Activated gamma-delta T cell treated with Interleukin-2 at 50 U/mL for 16 hours (primary cell): ENCODE data around the gene ATRX.
"Not testable (repeated sequence)": the region's sequence is repeated elsewhere in the genome, so short reads cannot be mapped to it uniquely, and the experiment has no call there.

Source experiments
- DNase-seq: peaks from one replicate; pipeline ENCODE4 v3.0.0-alpha.2; 2020

Gene ATRX

DNA sequence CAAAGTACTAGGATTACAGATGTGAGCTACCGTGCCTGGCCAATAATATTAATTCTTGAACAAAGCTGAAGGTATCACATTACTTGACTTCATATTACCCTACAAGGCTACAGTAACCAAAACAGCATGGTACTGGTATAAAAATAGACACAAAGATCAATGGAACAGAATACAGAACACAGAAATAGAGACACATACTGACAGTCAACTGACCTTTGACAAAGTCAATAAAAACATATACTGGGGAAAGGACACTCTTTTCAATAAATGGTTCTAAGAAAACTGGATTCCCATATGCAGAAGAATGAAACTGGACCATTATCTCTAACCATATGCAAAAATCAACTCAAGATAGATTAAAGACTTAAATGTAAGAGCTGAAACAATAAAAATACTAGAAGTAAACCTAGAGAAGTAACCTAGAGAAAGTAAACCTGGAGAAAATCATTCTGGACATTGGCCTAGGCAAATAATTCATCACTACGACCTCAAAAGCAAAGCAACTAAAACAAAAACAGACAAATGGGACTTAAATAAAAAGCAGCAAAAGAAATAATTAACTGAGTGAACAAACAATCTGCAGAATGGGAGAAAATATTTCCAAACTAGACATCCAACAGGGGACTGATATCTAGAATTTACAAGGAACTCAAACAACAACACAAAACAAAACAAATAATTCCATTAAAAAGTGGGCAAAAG lies 182.2 kb downstream of the ATRX start:
- no peak for DNase-seq

DNA sequence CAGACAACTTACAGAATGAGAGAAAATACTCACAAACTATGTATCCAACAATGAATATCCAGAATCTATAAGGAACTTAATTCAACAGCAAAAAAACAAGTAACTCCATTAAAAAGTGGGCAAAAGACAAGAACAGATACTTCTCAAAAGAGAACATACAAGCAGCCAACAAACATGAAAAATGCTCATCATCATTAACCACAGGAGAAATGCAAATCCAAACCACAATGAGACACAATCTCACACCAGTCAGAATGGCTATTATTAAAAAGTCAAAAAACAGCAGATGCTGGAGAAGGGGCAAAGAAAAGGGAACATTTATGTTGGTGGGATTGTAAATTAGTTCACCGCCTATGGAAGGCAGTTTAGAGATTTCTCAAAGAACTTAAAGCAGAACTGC lies 188.5 kb downstream of the ATRX start:
- DNase-seq = no peak

DNA sequence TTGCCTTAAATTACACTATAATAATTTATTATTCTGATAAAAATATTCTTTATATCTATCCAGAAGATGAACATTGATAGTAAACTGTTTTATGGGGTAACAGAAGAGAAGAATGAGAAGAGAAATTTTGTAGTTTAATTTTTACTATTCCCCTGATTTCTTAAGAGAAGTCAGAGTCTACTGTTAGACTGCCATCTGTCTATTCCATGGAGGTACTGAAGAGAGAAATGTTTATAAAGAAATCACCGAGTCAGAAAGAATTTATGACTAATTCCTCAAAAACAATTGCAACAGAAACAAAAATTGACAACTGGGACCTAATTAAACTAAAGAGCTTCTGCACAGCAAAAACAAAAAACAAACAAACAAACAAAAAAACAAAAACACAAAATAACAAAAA lies 188.9 kb downstream of the ATRX start:
- DNase-seq = no peak

DNA sequence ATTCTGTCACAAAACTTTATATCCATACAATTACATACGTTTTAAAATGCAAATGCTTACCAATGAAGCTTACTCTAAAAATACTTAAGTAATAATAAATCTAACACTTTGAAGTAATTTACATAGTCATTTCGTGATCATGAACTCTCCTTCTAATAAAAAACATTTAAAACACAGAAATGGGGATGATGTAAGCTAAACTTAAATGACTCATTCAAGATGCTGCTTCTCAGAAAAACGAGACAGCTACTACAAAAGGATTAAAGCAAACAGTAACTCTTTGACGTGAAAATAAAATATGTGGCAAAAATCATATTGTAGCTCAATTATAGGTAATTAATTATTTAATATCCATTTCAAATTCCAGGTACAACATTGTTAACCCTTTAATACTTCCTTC lies 190.2 kb downstream of the ATRX start:
- no peak for DNase-seq

DNA sequence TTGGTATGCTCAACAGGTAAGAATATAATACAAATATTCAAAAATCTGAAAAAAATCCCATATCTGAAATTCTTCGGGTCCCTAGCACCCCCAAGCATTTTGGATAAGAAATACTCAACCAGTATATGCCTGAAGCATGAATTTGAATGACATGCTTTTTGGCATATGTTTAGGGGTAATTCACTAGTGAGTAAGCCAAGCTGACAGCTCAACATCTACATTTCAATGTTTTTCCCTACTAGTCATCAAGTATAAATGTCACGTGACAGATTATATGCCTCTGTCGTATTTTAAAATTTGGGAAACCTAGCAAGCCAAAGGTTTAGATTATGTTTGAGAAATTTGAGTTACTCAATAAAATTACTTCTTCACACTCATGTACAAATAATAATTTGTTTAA lies 213.7 kb downstream of the ATRX start:
- no peak for DNase-seq

DNA sequence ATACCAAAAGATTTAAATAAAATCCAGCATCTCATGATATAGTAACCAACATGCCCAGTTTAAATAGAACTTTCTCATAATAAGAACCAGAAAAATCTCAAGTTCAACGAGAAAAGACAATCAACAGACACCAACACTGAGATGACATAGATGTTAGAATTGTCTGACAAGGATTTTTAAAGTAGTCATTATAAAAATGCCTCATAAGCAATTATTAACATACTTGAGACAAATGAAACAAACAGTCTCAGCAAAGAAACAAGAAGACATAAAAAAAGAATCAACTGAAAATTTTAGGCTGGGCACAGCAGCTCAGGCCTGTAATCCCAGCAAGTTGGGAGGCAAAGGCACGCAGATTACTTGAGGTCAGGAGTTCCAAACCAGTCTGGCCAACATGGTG lies 220.7 kb downstream of the ATRX start:
- DNase-seq = no peak

DNA sequence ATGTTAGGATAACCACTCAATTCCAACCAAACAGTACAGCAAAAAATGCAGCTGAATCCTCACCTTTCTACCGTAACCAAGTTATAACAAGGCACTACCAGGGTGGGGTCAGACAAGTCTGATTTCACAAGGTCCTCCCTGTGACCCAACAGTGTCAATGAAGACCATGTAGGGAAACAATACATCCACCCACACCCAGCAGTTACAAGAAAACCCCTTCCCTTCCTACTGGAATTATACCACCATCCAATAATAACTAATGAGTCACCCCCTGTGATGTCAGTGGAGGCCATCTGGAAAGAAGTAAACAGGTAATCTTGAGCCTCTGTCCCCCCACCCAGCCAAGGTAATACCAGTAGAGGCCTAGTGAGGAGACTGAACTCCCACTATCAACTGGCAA lies 221.2 kb downstream of the ATRX start:
- DNase-seq = no peak

DNA sequence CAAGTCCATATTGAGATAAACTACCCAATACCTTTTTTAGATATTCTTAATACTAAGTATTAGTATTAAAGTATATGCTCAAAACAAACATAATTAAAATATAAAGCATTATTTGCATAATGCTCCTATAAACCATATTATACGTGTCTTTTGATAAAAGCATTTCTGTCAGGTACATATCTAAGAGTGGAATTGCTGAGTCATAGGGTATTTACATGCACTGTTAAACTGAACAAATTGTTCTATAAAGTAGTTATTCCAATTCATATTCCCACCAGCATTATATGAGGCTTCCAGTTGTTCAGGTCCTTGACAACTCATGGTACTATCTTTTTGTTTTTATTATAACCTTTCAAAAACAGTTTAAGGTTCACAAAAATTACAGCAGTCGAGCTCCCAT lies 224.6 kb downstream of the ATRX start:
- no peak for DNase-seq

DNA sequence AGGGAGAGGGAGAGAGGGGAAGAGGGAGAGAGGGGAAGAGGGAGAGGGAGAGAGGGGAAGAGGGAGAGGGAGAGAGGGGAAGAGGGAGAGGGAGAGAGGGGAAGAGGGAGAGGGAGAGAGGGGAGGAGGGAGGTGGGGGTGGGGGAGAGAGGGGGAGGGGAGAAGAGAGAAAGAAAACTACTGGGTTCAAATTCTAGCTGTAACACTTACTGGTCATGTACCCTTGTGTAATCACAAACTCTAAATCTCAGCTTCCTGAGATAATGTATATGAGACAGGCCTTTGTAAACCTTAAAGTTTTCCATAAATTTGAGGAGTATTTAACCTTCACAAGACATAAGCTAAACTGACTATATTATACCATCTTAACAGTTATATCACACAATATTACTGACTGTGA lies 229.7 kb downstream of the ATRX start:
- no peak for DNase-seq

DNA sequence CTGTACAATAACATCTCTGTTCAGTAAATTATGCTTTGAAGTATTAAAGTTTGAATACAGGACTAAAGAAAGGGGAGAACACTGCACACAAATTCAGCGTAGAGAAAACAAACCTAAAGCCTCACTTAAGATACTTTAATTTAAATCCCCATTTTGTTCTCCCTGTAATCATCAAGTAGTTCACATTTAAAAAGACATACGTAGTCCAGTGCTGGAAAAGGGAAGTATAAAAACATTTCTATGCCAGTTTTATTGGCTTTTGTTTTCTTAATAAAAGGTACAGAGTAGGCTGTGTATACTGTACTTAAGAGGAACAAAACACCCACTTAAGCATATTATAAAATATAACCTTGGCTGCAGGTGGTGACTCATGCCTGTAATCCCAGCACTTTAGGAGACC lies 237.3 kb downstream of the ATRX start:
- no peak for DNase-seq

DNA sequence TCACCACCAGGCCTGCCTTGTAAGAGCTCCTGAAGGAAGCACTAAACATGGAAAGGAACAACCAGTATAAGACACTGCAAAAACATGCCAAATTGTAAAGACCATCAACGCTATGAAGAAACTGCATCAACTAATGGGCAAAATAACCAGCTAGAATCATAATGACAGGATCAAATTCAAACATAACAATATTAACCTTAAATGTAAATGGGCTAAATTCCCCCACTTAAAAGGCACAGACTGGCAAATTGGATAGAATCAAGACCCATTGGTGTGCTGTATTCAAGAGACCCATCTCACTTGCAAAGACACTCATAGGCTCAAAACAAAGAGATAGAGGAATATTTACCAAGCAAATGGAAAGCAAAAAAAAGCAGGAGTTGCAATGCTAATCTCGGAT lies 246.2 kb downstream of the ATRX start:
- DNase-seq = not testable (repeated sequence)

DNA sequence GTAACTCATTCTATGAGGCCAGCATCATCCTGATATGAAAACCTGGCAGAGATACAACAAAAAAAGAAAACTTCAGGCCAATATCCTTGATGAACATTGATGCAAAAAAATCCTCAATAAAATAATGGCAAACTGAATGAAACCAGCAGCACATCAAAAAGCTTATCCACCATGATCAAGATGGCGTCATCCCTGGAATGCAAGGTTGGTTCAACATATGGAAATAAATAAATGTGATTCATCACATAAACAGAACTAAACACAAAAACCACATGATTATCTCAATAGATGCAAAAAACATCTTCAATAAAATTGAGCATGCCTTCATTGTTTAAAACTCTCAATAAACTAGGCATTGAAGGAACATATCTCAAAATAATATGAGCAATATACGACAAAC lies 254.8 kb downstream of the ATRX start:
- not testable (repeated sequence) for DNase-seq

DNA sequence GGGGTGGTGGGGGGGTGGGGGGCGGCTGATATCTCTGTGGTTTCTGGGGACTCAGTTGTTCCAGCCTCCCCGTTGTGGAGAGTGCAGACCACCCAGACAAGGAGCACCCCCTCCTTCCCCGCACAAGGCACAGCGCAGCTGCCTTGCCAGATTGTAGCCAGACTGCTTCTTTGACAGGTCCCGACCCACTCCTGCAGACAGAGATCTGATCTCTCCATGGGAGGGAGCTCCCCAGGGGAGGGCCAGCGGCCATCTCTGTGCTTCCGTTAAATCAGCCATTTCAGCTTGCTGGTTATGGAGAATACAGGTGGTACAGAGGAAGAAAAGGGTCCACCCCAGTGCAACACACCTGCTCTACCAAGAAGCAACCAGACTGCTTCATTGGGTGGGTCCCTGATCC lies 258.0 kb downstream of the ATRX start:
- DNase-seq = no peak

DNA sequence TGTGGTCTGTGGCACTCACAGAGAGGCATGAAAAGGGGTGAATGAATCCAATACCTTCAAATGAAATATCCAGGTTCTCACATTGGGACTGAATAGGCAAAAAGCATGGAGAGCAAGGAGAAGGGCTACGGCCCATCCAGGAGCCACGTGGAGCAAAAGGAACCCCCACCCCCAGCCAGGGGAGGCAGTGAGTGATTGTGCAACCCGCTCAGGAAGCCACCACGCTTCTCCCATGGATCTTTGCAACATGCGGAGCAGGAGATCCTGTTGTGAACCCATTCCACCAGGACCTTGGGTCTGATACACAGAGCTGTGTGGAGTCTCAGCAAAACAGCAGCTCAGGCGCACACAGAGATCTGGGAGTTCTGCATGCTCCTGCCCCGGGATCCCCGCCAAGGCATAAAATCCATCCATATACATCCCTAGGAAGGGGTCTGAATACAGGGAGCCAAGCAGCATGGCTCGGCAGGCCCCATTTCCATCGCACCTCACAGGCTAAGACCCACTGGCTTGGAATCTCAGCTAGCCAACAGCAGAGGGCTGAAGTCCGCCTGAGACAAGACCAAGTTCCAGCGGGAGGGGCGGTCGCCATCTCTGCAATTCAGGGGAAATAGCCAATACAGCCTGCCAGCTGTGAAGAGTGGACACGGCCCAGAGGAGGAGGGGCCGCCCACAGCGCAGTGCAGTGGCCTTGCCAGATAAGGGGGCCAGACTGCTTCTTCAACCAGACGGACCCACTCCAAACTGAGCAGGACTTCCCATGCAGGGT lies 258.6 kb downstream of the ATRX start:
- no peak for DNase-seq

DNA sequence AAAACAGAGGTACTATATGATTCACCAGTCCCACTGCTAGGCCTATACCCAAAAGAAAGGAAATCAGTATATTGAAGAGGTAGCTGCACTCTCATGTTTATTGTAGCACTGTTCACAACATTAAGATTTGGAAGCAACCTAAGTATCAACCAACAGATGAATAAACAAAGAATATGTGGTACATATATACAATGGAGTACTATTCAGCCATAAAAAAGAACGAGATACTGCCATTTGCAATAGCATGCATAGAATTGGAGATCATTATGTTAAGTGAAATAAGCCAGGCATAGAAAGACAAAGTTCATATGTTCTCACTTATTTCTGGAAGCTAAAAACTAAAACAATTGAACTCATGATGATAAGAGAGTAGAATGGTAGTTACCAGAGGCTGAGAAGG lies 266.3 kb downstream of the ATRX start:
- DNase-seq = no peak

DNA sequence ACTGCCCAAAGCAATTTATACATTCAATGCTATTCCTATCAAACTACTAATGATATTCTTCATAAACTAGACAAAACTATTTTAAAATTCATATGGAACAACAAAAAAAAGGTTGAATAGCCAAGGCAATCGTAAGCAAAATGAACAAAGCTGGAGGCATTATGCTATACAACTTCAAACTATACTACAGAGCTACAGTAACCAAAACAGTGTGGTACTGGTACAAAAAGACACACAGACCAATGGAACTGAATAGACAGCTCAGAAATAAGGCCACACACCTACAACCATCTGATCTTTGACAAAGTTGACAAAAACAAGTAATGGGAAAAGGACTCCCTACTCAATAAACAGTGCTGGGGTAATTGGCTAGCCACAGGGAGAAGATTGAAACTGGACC lies 271.8 kb downstream of the ATRX start:
- no peak for DNase-seq

DNA sequence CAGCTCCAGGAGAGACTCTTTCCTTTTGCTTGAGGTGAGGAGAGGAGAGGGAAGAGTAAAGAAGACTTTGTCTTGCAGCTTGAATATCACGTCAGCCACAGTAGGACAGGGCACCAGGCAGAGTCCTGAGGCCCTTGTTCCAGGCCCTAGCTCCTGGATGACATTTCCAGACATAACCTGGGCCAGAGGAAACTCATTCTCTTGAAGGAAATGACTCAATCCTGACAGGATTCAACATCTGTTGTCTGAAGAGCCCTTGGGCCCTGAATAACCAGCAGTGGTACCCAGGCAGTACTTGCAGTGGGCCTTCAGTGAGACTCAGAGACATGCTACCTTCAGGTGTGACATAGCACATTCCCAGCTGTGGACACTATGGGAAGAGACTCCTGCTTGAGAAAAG lies 276.0 kb downstream of the ATRX start:
- no peak for DNase-seq

DNA sequence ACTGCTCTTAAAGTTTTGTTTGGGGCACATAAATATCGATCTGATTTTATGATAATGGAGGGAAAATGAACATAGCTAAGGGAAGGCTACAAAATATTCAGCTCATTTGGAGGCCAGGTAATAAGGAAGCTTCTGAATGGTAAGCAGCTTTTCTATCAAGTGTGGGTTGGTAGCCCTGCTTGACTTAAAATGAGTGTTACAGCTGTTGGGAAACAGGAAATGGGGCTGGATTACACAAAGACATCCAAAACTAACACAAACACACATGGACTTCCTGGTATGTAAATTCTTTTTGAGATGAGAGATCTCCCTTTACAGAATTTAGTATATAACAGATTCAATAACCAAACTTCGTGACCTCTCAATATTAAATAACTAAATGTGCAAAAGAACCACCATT lies 280.8 kb downstream of the ATRX start:
- DNase-seq = no peak

DNA sequence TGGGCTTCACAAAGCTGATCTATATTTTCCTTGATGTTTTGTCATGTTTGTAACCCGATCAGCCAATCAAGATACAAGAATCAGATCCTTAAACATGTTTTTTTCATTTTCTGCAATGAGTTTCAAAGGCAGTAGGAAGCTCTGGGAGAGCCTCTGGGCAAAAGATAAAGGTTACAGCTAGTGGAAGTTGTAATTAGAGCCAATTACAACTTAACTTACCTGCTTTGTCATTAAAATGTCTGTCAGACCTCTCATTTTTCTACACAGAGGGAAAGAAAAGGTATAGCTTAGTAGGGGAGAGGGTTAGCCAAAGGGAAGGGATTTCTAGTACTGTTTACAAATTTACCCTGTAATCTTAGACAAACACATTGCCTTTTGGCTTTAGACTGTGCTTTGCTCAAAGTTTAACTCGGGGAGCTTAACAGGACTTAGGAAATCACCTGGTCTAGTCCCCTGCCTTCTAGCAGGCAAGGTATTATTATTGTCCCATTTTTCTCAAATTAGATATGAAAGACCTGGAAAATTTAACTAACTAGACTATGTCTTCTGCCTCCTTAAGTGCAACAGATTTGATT lies 283.0 kb downstream of the ATRX start:
- no peak for DNase-seq

DNA sequence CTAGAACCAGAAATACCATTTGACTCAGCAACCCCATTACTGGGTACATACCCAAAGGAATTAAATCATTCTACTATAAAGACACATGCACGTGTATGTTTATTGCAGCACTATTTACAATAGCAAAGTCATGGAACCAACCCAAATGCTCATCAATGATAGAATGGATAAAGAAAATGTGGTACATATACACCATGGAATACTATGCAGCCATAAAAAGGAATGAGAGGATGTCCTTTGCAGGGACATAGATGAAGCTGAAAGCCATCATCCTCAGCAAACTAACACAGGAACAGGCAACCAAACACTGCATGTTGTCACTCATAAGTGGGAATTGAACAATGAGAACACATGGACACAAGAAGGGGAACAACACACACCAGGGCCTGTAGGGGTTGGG lies 285.9 kb downstream of the ATRX start:
- DNase-seq = not testable (repeated sequence)

DNA sequence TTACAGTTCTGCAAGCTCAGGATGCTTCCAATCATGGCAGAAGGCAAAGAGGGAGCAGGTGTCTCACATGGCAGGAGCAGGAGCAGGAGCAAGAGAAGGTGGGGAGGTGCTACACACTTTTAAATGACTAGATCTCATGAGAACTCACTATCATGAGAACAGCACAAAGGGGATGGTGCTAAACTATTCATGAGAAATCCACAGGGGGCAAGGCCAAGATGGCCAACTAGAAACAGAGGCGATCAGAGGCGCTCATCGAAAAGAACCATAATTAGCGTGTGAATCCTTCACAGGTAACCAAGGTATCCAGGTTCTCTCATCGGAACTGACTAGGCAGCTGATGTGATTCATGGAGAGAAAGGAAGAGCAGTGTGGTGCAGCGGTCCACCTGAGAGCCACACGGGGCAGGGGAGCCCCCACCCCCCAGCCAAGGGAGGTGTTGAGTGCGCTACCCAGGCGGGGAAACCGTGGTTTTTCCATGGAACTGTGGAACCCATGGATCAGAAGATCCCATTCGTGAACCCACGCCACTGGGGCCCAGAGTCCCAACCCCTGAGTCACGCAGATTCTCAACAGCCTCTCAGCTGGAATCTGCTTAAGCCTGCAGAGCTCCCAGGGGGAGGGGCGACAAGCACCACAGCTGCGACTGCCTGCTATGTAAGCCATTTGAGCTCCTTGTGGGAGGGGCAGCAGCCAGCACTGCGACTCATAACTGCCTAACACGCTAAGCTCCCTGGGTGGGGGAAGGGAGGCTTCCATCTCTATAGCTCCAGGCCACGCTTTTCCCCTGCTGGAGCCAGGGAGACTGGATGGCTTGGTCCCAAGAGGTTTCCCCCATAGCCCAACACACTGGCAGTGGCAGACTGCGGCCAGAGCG lies 292.1 kb downstream of the ATRX start:
- no peak for DNase-seq

DNA sequence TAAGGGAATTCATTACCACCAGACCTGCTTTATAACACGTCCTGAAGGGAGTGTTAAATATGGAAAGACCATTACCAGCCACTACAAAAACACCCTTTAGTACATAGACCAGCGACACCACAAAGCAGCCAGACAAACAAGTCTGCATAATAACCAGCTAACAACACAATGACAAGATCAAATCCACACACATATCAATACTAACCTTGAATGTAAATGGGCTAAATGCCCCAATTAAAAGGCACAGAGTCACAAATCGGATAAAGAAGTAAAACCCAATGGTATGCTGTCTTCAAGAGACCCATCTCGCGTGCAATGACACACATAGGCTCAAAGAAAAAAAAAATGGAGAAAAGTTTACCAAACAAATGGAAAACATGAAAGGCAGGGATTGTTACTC lies 302.0 kb downstream of the ATRX start:
- no peak for DNase-seq

DNA sequence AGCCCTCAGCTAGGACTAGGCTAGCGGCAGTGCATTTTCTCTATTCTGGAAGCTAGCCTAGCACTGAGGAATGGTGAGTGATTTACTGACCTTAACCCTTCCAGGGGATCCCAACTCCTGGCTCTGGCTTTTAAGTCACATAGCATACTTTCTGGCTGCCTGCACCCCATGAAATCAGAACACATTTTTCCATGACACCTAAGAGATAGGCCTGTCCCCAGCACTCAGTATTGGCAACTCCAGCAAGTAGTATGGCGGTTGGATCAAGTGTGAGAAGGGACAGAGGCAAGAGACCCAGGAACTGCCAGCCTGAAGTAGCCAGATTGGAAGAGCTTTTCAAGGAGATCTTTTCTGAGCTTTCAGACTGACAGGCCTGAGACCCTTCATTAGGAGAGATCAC lies 330.6 kb downstream of the ATRX start:
- DNase-seq = no peak
